ENCODE measurements around the gene BCKDHA.

DNA sequence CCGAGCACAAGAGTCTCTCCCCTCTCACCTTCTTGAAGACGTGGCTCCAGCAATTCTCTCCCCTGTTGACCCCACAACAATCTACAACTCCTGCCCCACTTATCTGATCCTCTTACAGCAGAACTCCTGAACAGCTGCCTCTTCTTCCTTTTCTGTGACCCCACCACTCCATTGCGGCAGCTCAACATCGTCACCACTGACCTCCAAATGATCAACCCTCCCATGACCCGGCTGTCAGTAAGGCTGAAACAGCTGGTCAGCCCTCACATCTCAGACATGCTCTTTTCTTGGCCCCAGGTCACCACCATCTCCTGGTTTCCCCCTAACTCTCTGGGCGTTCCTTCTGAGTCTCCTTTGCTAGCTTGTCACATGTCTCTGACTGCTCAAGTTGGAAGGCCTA is 2.3 kb upstream of the BCKDHA start:
- TF ChIP-seq, protein P1, sequence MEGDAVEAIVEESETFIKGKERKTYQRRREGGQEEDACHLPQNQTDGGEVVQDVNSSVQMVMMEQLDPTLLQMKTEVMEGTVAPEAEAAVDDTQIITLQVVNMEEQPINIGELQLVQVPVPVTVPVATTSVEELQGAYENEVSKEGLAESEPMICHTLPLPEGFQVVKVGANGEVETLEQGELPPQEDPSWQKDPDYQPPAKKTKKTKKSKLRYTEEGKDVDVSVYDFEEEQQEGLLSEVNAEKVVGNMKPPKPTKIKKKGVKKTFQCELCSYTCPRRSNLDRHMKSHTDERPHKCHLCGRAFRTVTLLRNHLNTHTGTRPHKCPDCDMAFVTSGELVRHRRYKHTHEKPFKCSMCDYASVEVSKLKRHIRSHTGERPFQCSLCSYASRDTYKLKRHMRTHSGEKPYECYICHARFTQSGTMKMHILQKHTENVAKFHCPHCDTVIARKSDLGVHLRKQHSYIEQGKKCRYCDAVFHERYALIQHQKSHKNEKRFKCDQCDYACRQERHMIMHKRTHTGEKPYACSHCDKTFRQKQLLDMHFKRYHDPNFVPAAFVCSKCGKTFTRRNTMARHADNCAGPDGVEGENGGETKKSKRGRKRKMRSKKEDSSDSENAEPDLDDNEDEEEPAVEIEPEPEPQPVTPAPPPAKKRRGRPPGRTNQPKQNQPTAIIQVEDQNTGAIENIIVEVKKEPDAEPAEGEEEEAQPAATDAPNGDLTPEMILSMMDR (IDR thresholded peaks at IDR 0.05 in 4 of 5, conservative IDR thresholded peaks at IDR 0.05 in 1 of 5), result no peak
- no peak for TF ChIP-seq POLR2A (IDR thresholded peaks at IDR 0.05)

Measured in gastrocnemius medialis (tissue), 4 donors.